GM12873 (cell line): ENCODE measurements around the gene KRT84.

ENCODE experiments used
- CTCF ChIP-seq: IDR thresholded peaks from 2 replicates; pipeline ENCODE4 v1.5.1; 2012; ENCODE audit warnings: low read depth, mild to moderate bottlenecking, moderate library complexity, low read length, control low read depth; ENCODE audit not compliant: insufficient read depth; ENCODE audit errors: missing control alignments

The KRT84 gene

GRCh38 chr12:52364061-52364460 lies 21.4 kb downstream of the KRT84 start:
- no peak for TF ChIP-seq CTCF

GRCh38 chr12:52363111-52363679 lies 22.3 kb downstream of the KRT84 start:
- TF ChIP-seq CTCF = no peak

- TF ChIP-seq CTCF = peak; percentile 57
These were observed 23.2 kb downstream of the KRT84 start for GRCh38 chr12:52362118-52362726.

DNA sequence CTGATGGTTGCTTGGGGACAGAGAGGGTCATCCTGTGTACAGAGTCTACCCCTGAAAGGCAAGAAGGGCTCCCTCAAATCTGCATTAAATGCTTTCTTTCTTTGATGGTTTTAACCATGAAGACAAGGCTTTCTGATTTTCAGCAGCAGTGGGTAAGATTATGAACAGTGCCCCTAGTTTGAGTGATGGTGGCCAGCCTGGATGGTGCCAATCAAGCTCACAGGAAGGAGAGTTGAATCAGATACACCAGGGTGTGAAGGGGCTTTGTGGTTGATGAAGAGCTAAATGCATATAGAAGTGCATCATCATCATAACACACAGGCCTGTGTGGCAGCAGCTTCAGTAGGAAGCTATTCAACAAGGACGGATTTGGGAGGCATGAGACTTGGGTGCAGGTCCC lies 23.9 kb downstream of the KRT84 start:
- no peak for TF ChIP-seq CTCF

GRCh38 chr12:52360663-52361271 lies 24.7 kb downstream of the KRT84 start:
- no peak for TF ChIP-seq CTCF

DNA sequence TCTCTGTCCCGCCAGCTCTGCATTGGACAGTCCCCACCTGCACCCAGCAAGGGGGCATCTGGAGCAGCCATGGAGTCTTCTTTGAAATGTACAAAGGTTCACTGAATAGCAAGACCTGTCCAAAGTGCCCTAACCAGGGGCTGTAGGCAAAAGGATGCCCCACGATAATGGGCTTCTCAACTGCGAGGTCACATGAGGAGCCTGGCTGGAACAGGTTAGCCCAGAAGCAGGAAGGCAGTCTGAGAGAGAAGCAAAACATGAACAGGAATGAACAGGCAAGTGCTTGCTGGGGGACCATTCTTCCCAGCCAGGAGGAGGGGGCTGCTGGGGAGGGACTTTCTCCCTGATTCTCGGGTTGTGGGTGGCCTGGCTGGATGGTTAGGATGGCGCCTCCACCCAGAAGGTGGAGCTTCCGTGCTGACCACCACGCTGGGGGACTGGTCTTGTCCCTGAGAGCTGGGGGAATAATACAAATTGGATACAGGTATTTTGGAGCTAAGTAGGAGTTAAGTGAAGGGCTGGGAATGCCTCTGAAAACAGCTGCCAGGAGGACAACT lies 25.3 kb downstream of the KRT84 start:
- no peak for TF ChIP-seq CTCF

GRCh38 chr12:52359621-52360061 lies 25.8 kb downstream of the KRT84 start:
- TF ChIP-seq CTCF = no peak
